ENCODE measurements around the gene DNAJB14. TPM values are rescaled to one million over a fixed set of nuclear protein-coding genes. Genes with fewer than 3 reads are reported as not detected.

DNAJB14 gene
- polyA plus RNA-seq, 1 experiment = 21.3 TPM

- H3K9me3 ChIP-seq (ENCODE audit: control insufficient read depth, insufficient read depth, low read length) = no peaks in the 10 kb centered on the region
- no peak overlapping the region for H3K4me3 ChIP-seq (ENCODE audit: low read depth, low read length)
- no peak for DNase-seq (ENCODE audit: low read depth, low spot score)
- H3K27me3 ChIP-seq (ENCODE audit: control insufficient read depth, insufficient read depth, low read length) = peaks cover 13% of the 10 kb centered on the region
- CTCF ChIA-PET = interaction anchor here (0.7 kb wide), 2 partner anchors 36 to 454 kb away, joined by 4 to 6 read pairs; no protein-coding TSS in a partner anchor
- H3K27ac ChIP-seq (ENCODE audit: low read depth, low read length) = no peak overlapping the region
- no peak for TF ChIP-seq CTCF (IDR thresholded peaks at IDR 0.05; ENCODE audit: low read depth, low read length)
- POLR2A ChIA-PET = no interaction called here
Measured at GRCh38 chr4:99863804-99864203, 82.6 kb downstream of the DNAJB14 start.

- CTCF ChIA-PET = interaction anchor here (1.3 kb wide), 1 partner anchor 53 kb away, joined by 3 read pairs; no protein-coding TSS in a partner anchor
Measured at GRCh38 chr4:99861120-99861905, 85.1 kb downstream of the DNAJB14 start.

GRCh38 chr4:99860521-99860920, 85.9 kb downstream of the DNAJB14 start:
- ChIA-PET CTCF (interaction anchor here (1.3 kb wide), 1 partner anchor 52 kb away, joined by 3 read pairs; no protein-coding TSS in a partner anchor), POLR2A (no interaction called here)
- DNase-seq (ENCODE audit: low read depth, low spot score) = no peak
- Histone ChIP-seq H3K4me3 (ENCODE audit: low read depth, low read length) (no peak overlapping the region), H3K27me3 (ENCODE audit: control insufficient read depth, insufficient read depth, low read length) (peaks cover 12% of the 10 kb centered on the region), H3K9me3 (ENCODE audit: control insufficient read depth, insufficient read depth, low read length) (no peaks in the 10 kb centered on the region), H3K27ac (ENCODE audit: low read depth, low read length) (no peak overlapping the region)
- TF ChIP-seq CTCF (IDR thresholded peaks at IDR 0.05; ENCODE audit: low read depth, low read length) = no peak

More at GRCh38 chr4:99861120-99861905, 85.1 kb downstream of the DNAJB14 start:
- Histone ChIP-seq H3K27ac (ENCODE audit: low read depth, low read length) (no peak overlapping the region), H3K27me3 (ENCODE audit: control insufficient read depth, insufficient read depth, low read length) (peaks cover 13% of the 10 kb centered on the region), H3K4me3 (ENCODE audit: low read depth, low read length) (no peak overlapping the region), H3K9me3 (ENCODE audit: control insufficient read depth, insufficient read depth, low read length) (no peaks in the 10 kb centered on the region)
- POLR2A ChIA-PET = no interaction called here
- no peak for TF ChIP-seq CTCF (IDR thresholded peaks at IDR 0.05; ENCODE audit: low read depth, low read length)
- DNase-seq (ENCODE audit: low read depth, low spot score) = no peak

GRCh38 chr4:99859618-99860017, 86.8 kb downstream of the DNAJB14 start:
- POLR2A ChIA-PET = no interaction called here
- no peak for TF ChIP-seq CTCF (IDR thresholded peaks at IDR 0.05; ENCODE audit: low read depth, low read length)
- no peak for DNase-seq (ENCODE audit: low read depth, low spot score)
- H3K9me3 ChIP-seq (ENCODE audit: control insufficient read depth, insufficient read depth, low read length) = no peaks in the 10 kb centered on the region
- CTCF ChIA-PET = no interaction called here
- H3K27ac ChIP-seq (ENCODE audit: low read depth, low read length) = no peak overlapping the region
- peaks cover 10% of the 10 kb centered on the region for H3K27me3 ChIP-seq (ENCODE audit: control insufficient read depth, insufficient read depth, low read length)
- H3K4me3 ChIP-seq (ENCODE audit: low read depth, low read length) = no peak overlapping the region

- peaks cover 12% of the 10 kb centered on the region for H3K27me3 ChIP-seq (ENCODE audit: control insufficient read depth, insufficient read depth, low read length)
- H3K9me3 ChIP-seq (ENCODE audit: control insufficient read depth, insufficient read depth, low read length) = no peaks in the 10 kb centered on the region
- no peak overlapping the region for H3K4me3 ChIP-seq (ENCODE audit: low read depth, low read length)
- CTCF ChIA-PET = interaction anchor here (0.5 kb wide), 1 partner anchor 323 kb away, joined by 3 read pairs; no protein-coding TSS in a partner anchor
- no peak for DNase-seq (ENCODE audit: low read depth, low spot score)
- H3K27ac ChIP-seq (ENCODE audit: low read depth, low read length) = no peak overlapping the region
- POLR2A ChIA-PET = no interaction called here
- TF ChIP-seq CTCF (IDR thresholded peaks at IDR 0.05; ENCODE audit: low read depth, low read length) = no peak
Measured at GRCh38 chr4:99857307-99857706, 89.1 kb downstream of the DNAJB14 start.
